ENCODE measurements around the gene ZDHHC14.

ZDHHC14 gene

DNA sequence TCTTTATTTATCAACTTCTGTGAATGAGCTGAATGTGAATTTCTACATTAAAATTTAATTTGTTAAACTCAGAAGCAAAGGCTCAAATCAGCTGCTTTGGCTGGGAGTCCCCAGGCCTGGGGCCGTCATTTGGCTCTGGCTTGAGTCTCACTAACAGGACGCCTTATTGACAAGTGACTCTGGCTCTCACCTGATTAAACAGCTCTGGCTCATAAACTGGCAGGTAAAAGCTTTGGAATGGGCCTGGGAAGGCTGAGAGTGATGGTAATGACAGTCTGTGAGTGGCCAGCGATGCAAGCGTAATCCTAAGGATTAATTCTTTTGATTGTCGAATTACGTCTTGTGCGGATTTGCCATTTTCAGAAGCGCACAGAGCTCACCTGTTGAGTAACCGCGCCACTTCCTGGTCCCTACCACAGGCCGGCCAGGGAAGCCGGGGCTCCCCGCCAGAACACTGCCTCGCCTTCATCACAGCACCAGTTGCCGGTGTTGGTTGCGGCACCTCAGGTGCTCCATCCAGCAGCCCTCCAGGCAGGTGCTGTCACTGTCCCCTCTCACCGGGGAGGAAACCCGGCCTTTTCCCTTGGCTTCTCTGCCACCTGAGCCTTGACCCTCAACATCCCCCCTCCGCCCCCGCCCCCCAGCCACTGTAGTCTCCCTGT lies 110.7 kb downstream of the ZDHHC14 start:
- Histone ChIP-seq H3K9me2 (replicated peaks; ENCODE audit: control insufficient read depth, low read length) (no peaks in the 10 kb centered on the region), H3K27me3 (ENCODE audit: control insufficient read depth, low read length) (peaks cover 9% of the 10 kb centered on the region), H3K36me3 (ENCODE audit: control insufficient read depth, low read length) (no peaks in the 10 kb centered on the region), H4K20me1 (ENCODE audit: control insufficient read depth, insufficient read depth, low read depth, low read length) (no peaks in the 10 kb centered on the region), H3K4me3 (ENCODE audit: low read length) (no peak overlapping the region), H3K27ac (ENCODE audit: low read depth, low read length) (no peak overlapping the region), H3K9me3 (ENCODE audit: control insufficient read depth, insufficient read depth, low read length) (no peaks in the 10 kb centered on the region), H3K4me2 (ENCODE audit: low read length) (no peak overlapping the region), H3K79me2 (ENCODE audit: control insufficient read depth, low read length) (no peaks in the 10 kb centered on the region), H3F3A (ENCODE audit: control insufficient read depth, insufficient read depth) (no peaks in the 10 kb centered on the region), H3K4me1 (ENCODE audit: control insufficient read depth, low read length) (peaks cover 16% of the 10 kb centered on the region)
- TF ChIP-seq CTCF (IDR thresholded peaks at IDR 0.05; ENCODE audit: low read depth, low read length, poor library complexity, severe bottlenecking) (no peak), EZH2phosphoT487 (IDR thresholded peaks at IDR 0.05; ENCODE audit: borderline replicate concordance, low read length) (no peak)

GRCh38 chr6:157492249-157492648 lies 111.3 kb downstream of the ZDHHC14 start:
- no peaks in the 10 kb centered on the region for H3F3A ChIP-seq (ENCODE audit: control insufficient read depth, insufficient read depth)
- no peaks in the 10 kb centered on the region for H3K79me2 ChIP-seq (ENCODE audit: control insufficient read depth, low read length)
- H3K4me2 ChIP-seq (ENCODE audit: low read length), result no peak overlapping the region
- no peaks in the 10 kb centered on the region for H4K20me1 ChIP-seq (ENCODE audit: control insufficient read depth, insufficient read depth, low read depth, low read length)
- H3K4me1 ChIP-seq (ENCODE audit: control insufficient read depth, low read length), result peaks cover 10% of the 10 kb centered on the region
- H3K36me3 ChIP-seq (ENCODE audit: control insufficient read depth, low read length), result no peaks in the 10 kb centered on the region
- no peak for TF ChIP-seq EZH2phosphoT487 (IDR thresholded peaks at IDR 0.05; ENCODE audit: borderline replicate concordance, low read length)
- no peak for TF ChIP-seq CTCF (IDR thresholded peaks at IDR 0.05; ENCODE audit: low read depth, low read length, poor library complexity, severe bottlenecking)
- no peak overlapping the region for H3K4me3 ChIP-seq (ENCODE audit: low read length)
- no peaks in the 10 kb centered on the region for H3K9me2 ChIP-seq (replicated peaks; ENCODE audit: control insufficient read depth, low read length)
- H3K9me3 ChIP-seq (ENCODE audit: control insufficient read depth, insufficient read depth, low read length), result no peaks in the 10 kb centered on the region
- H3K27ac ChIP-seq (ENCODE audit: low read depth, low read length), result no peak overlapping the region
- peaks cover 9% of the 10 kb centered on the region for H3K27me3 ChIP-seq (ENCODE audit: control insufficient read depth, low read length)

GRCh38 chr6:157492741-157493140 lies 111.8 kb downstream of the ZDHHC14 start:
- Histone ChIP-seq H3K4me2 (ENCODE audit: low read length) (no peak overlapping the region), H3K4me1 (ENCODE audit: control insufficient read depth, low read length) (peaks cover 9% of the 10 kb centered on the region), H4K20me1 (ENCODE audit: control insufficient read depth, insufficient read depth, low read depth, low read length) (no peaks in the 10 kb centered on the region), H3K9me3 (ENCODE audit: control insufficient read depth, insufficient read depth, low read length) (no peaks in the 10 kb centered on the region), H3F3A (ENCODE audit: control insufficient read depth, insufficient read depth) (no peaks in the 10 kb centered on the region), H3K27ac (ENCODE audit: low read depth, low read length) (no peak overlapping the region), H3K27me3 (ENCODE audit: control insufficient read depth, low read length) (peaks cover 9% of the 10 kb centered on the region), H3K36me3 (ENCODE audit: control insufficient read depth, low read length) (no peaks in the 10 kb centered on the region), H3K79me2 (ENCODE audit: control insufficient read depth, low read length) (no peaks in the 10 kb centered on the region), H3K9me2 (replicated peaks; ENCODE audit: control insufficient read depth, low read length) (no peaks in the 10 kb centered on the region), H3K4me3 (ENCODE audit: low read length) (no peak overlapping the region)
- no peak for TF ChIP-seq EZH2phosphoT487 (IDR thresholded peaks at IDR 0.05; ENCODE audit: borderline replicate concordance, low read length)
- TF ChIP-seq CTCF (IDR thresholded peaks at IDR 0.05; ENCODE audit: low read depth, low read length, poor library complexity, severe bottlenecking), result no peak
